Mesenchymal stem cell (in vitro differentiated cells and primary cell): ENCODE measurements around the gene MKNK1.

Experiments
- DNase-seq: peaks from one replicate; pipeline ENCODE4 v3.0.0-alpha.2; 2013
- H2AFZ ChIP-seq: one replicate; pipeline ENCODE4 v1.6.1; 2013; ENCODE audit warnings: low read depth, mild to moderate bottlenecking, control low read depth, inconsistent platforms, low read length, moderate library complexity
- H2AK5ac ChIP-seq: 2 replicates; pipeline ENCODE4 v1.6.1; 2013; ENCODE audit warnings: low read length, moderate library complexity, mild to moderate bottlenecking, inconsistent platforms; ENCODE audit not compliant: severe bottlenecking
- H2BK120ac ChIP-seq: one replicate; pipeline ENCODE4 v1.6.1; 2013; ENCODE audit warnings: low read depth, mild to moderate bottlenecking, inconsistent platforms, low read length, moderate library complexity
- H2BK12ac ChIP-seq, 2 experiments: one replicate each; pipeline ENCODE4 v1.6.1; 2013; ENCODE audit warnings: inconsistent platforms in 2 of 2, low read length in 2 of 2, mild to moderate bottlenecking in 2 of 2, moderate library complexity in 2 of 2, control low read depth in 1 of 2
- H2BK15ac ChIP-seq: one replicate; pipeline ENCODE4 v1.6.1; 2013; ENCODE audit warnings: mild to moderate bottlenecking, low read depth, inconsistent platforms; ENCODE audit not compliant: poor library complexity, severe bottlenecking
- H2BK5ac ChIP-seq: 2 replicates; pipeline ENCODE4 v1.6.1; 2013; ENCODE audit warnings: low read depth, mild to moderate bottlenecking, low read length, control low read depth, inconsistent platforms; ENCODE audit not compliant: poor library complexity, severe bottlenecking
- H3K14ac ChIP-seq, 2 experiments: one replicate each; pipeline ENCODE4 v1.6.1; 2013; ENCODE audit warnings: inconsistent platforms in 2 of 2, low read length in 2 of 2, control low read depth in 1 of 2, mild to moderate bottlenecking in 1 of 2, moderate library complexity in 1 of 2
- H3K18ac ChIP-seq, 2 experiments: one replicate each; pipeline ENCODE4 v1.6.1; 2013; ENCODE audit warnings: inconsistent platforms in 2 of 2, low read length in 2 of 2, control low read depth in 1 of 2, low read depth in 1 of 2, mild to moderate bottlenecking in 1 of 2
- H3K23ac ChIP-seq, 2 experiments: one replicate each; pipeline ENCODE4 v1.6.1; 2013; ENCODE audit warnings: inconsistent platforms in 2 of 2, low read length in 2 of 2, mild to moderate bottlenecking in 2 of 2, moderate library complexity in 2 of 2, control low read depth in 1 of 2
- H3K27ac ChIP-seq: 2 replicates; pipeline ENCODE4 v1.5.1; 2013; ENCODE audit warnings: mild to moderate bottlenecking, moderate library complexity, low read length, control low read depth, inconsistent platforms; ENCODE audit not compliant: poor library complexity, severe bottlenecking
- H3K27me3 ChIP-seq, 2 experiments: 2 replicates each; pipeline versions ENCODE4 v1.6.1 to v1.7.0; 2013; ENCODE audit warnings: low read length in 2 of 2, mild to moderate bottlenecking in 2 of 2, moderate library complexity in 2 of 2, control low read depth in 1 of 2, inconsistent platforms in 1 of 2; ENCODE audit not compliant: control insufficient read depth in 1 of 2, insufficient read depth in 1 of 2
- H3K36me3 ChIP-seq, 2 experiments: 2 replicates each; pipeline versions ENCODE4 v1.6.1 to v1.7.0; 2013; ENCODE audit warnings: low read length in 2 of 2, control low read depth in 1 of 2, inconsistent platforms in 1 of 2, low read depth in 1 of 2, mild to moderate bottlenecking in 1 of 2; ENCODE audit not compliant: insufficient read depth in 2 of 2, control insufficient read depth in 1 of 2
- H3K4ac ChIP-seq, 2 experiments: one replicate each; pipeline ENCODE4 v1.6.1; 2013; ENCODE audit warnings: inconsistent platforms in 2 of 2, low read length in 2 of 2, mild to moderate bottlenecking in 2 of 2, moderate library complexity in 2 of 2, control low read depth in 1 of 2, low read depth in 1 of 2
- H3K4me1 ChIP-seq: 2 replicates; pipeline ENCODE4 v1.6.1; 2013; ENCODE audit warnings: low read depth, low read length, control low read depth; ENCODE audit not compliant: control insufficient read depth, insufficient read depth
- H3K4me2 ChIP-seq: 2 replicates; pipeline ENCODE4 v1.6.1; 2013; ENCODE audit warnings: low read length, mild to moderate bottlenecking, inconsistent platforms; ENCODE audit not compliant: poor library complexity, severe bottlenecking
- H3K4me3 ChIP-seq, 2 experiments: 2 replicates each; pipeline versions ENCODE4 v1.5.1 to v1.7.0; 2013; ENCODE audit warnings: low read length in 2 of 2, mild to moderate bottlenecking in 2 of 2, control low read depth in 1 of 2, low read depth in 1 of 2; ENCODE audit not compliant: insufficient read depth in 1 of 2
- H3K79me1 ChIP-seq: replicated peaks from 2 replicates; pipeline ENCODE4 v1.6.1; 2013; ENCODE audit warnings: mild to moderate bottlenecking, control low read depth, low read length, inconsistent platforms; ENCODE audit not compliant: poor library complexity, severe bottlenecking
- H3K9ac ChIP-seq: 2 replicates; pipeline ENCODE4 v1.7.0; 2013; ENCODE audit warnings: mild to moderate bottlenecking, low read length, moderate library complexity
- H3K9me3 ChIP-seq: 2 replicates; pipeline ENCODE4 v1.7.0; 2013; ENCODE audit warnings: mild to moderate bottlenecking, low read length; ENCODE audit not compliant: control insufficient read depth
- H4K8ac ChIP-seq: one replicate; pipeline ENCODE4 v1.6.1; 2013; ENCODE audit warnings: inconsistent platforms, mild to moderate bottlenecking, low read length, moderate library complexity
- H4K91ac ChIP-seq: one replicate; pipeline ENCODE4 v1.6.1; 2013; ENCODE audit warnings: mild to moderate bottlenecking, low read length, inconsistent platforms
- WGBS: methylation state at CpG from one replicate; pipeline ENCODE4 v1.1.7; 2013; ENCODE audit warnings: mixed read lengths; 5-methylcytosine and 5-hydroxymethylcytosine counted together

Gene MKNK1

DNA sequence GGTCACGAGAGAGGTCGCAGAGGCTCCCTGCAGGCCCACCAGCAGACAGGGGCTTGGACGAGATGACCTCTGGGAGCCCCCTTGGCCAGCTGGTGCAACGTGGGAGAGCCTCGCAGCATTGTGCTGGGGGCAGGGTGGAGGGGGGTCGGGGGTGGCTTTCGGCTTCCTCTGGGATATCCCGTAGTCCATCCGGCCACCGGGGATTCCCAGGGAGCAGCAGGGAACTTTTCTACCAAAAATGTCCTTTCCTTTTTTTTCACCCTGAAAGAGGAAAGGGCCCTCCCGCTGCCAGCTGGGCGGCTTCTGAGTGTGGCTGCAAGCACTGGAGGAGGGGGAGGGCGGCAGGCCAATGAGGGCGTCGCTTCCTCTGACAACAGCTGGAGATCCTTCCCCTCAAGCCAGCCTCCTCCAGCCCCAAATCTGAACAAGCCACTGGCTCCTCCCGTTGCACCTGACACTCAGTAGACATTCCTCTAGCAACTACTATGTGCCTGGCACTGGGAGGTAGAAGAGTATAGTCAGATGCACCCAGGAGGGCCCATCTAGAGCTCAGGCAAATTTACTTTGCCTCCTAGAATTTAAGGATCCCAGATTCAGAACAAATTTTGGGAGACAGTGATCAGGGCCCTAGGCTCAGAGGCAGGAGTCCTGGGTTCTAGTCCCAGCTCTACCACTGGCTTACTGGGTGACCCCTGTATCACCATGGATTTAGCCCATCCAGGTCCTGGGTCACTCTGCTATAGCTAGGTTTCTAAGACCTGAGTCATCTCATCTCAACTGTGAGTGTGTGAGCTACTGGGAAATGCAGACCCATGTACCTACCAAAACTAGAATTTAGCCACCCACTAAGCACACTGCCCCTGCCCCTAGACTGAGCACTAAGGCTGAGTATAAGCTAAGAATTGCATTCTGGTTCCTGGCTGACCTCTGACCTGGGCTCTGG lies 9.9 kb upstream of the MKNK1 start:
- 27% methylated on average over 8 of the region's 16 CpGs for WGBS
- peak overlapping the region; percentile 16 for H2AK5ac ChIP-seq
- H4K91ac ChIP-seq = no peak overlapping the region
- peak overlapping the region; percentile 71 for H3K9ac ChIP-seq
- H2BK120ac ChIP-seq = no peak overlapping the region
- H3K23ac ChIP-seq = peak overlapping the region in 1 of 2 experiments; percentile 63
- H2BK12ac ChIP-seq = peak overlapping the region in 1 of 2 experiments; percentile 9
- H3K27ac ChIP-seq = peak overlapping the region; percentile 8
- H3K4me3 ChIP-seq = no peak overlapping the region
- peak overlapping the region in 1 of 2 experiments; percentile 36 for H3K14ac ChIP-seq
- H2BK5ac ChIP-seq = peak overlapping the region; percentile 71
- peaks cover 20 to 23% of the 10 kb centered on the region in 2 experiments for H3K36me3 ChIP-seq
- peak; percentile 74 for DNase-seq
- H4K8ac ChIP-seq = peak overlapping the region; percentile 27
- H3K4me2 ChIP-seq = peak overlapping the region; percentile 17
- H2BK15ac ChIP-seq = peak overlapping the region; percentile 29
- no peaks in the 10 kb centered on the region for H3K9me3 ChIP-seq
- H3K4me1 ChIP-seq = peaks cover 42% of the 10 kb centered on the region
- H3K27me3 ChIP-seq = peaks cover 0 to 2% of the 10 kb centered on the region in 2 experiments
- peak overlapping the region; percentile 44 to 49 for H3K4ac ChIP-seq
- peaks cover 34% of the 10 kb centered on the region for H3K79me1 ChIP-seq
- H2AFZ ChIP-seq = no peak overlapping the region
- H3K18ac ChIP-seq = peak overlapping the region in 1 of 2 experiments; percentile 16

DNA sequence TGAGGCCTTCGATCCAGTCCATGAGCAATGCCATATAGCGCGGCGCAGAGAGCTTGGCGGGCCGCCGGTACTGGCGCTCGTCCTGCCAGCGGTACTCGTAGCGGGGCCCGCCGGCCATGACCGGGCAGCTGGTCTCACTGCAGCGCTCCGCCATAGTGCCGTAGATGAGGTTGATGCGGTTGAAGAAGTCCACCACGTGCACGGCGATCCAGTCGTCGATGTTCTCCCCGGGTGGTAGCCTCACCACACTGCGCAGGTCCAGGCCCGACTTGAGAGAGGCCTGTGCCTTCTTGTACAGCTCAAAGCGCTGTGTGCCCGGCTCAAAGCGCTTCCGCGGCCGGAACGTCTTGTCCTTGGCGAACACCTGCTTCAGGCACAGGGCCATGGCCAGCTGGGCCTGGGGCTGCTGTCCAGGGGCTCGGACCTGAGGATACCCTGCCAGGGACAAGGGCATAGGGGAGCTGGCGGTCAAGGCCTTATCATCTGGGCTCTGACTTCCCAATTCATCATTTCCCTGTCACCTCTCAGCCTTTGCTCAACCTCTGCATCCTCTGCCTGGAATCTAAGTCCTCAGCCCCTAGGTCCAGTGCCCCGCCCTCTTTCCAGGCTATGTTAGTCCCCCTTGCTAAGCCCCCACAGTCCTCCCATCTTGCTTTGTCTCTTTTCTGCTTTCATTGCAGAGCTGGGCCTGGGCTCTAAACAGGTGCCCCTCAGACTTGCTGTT lies 9.0 kb upstream of the MKNK1 start:
- 97% methylated on average over 38 of the region's 38 CpGs for WGBS
- Histone ChIP-seq H4K8ac (peak overlapping the region; percentile 7), H3K9ac (peak overlapping the region; percentile 71), H2BK15ac (peak overlapping the region; percentile 29), H3K27ac (peak overlapping the region; percentile 8), H3K4me1 (peaks cover 42% of the 10 kb centered on the region), H3K4me2 (peak overlapping the region; percentile 17), H3K18ac (peak overlapping the region; percentile 16 to 21), H2AFZ (no peak overlapping the region), H3K23ac (peak overlapping the region in 1 of 2 experiments; percentile 63), H2BK120ac (no peak overlapping the region), H3K36me3 (peaks cover 28 to 32% of the 10 kb centered on the region in 2 experiments), H3K27me3 (no peaks in the 10 kb centered on the region), H3K79me1 (peaks cover 34% of the 10 kb centered on the region), H2BK12ac (no peak overlapping the region), H3K14ac (peak overlapping the region in 1 of 2 experiments; percentile 36), H3K9me3 (no peaks in the 10 kb centered on the region), H4K91ac (peak overlapping the region; percentile 59), H2BK5ac (peak overlapping the region; percentile 71), H3K4me3 (no peak overlapping the region), H3K4ac (peak overlapping the region; percentile 44 to 49), H2AK5ac (no peak overlapping the region)
- no peak for DNase-seq

DNA sequence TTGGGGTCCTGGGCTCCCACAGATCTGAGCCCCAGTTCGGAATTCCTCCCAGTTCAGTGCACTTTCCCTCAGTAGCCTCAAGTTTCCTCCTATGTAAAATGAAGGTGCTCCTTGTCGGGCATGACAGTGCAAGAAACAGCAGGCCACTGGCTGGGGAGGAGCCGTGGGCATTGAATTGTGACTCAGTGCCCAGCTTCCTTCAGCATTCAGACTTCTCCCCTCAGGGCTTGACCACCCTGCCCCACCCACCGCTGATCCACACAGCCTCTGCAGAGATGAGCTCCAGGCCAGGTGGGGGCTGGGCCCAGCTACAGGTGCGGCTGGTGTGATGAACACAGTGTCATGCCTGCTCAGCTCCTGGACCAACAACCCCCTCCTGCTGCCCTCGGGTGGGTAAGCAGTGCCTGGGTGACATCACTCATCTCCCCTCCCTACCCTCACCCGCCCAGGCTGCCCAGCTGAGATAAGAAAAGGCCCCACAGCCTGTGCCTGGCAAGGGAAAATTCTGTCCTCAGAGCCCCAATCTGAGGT lies 7.7 kb upstream of the MKNK1 start:
- H2AK5ac ChIP-seq = peak overlapping the region; percentile 87
- no peak overlapping the region for H2BK15ac ChIP-seq
- H2BK5ac ChIP-seq = no peak overlapping the region
- peak overlapping the region; percentile 34 for H4K91ac ChIP-seq
- peaks cover 40% of the 10 kb centered on the region for H3K4me1 ChIP-seq
- H3K27ac ChIP-seq = peak overlapping the region; percentile 12
- peak overlapping the region in 1 of 2 experiments; percentile 1 for H3K4ac ChIP-seq
- peak overlapping the region; percentile 9 for H3K9ac ChIP-seq
- peak overlapping the region in 1 of 2 experiments; percentile 36 for H3K14ac ChIP-seq
- H3K9me3 ChIP-seq = no peaks in the 10 kb centered on the region
- H3K36me3 ChIP-seq = peaks cover 34 to 36% of the 10 kb centered on the region in 2 experiments
- no peak overlapping the region for H4K8ac ChIP-seq
- H3K4me3 ChIP-seq = no peak overlapping the region
- peak overlapping the region in 1 of 2 experiments; percentile 40 for H2BK12ac ChIP-seq
- H3K18ac ChIP-seq = no peak overlapping the region
- H3K79me1 ChIP-seq = peaks cover 36% of the 10 kb centered on the region
- no peaks in the 10 kb centered on the region for H3K27me3 ChIP-seq
- no peak overlapping the region for H2AFZ ChIP-seq
- no peak overlapping the region for H3K23ac ChIP-seq
- peak overlapping the region; percentile 12 for H3K4me2 ChIP-seq
- WGBS = 71% methylated on average over 7 of the region's 7 CpGs
- no peak for DNase-seq
- no peak overlapping the region for H2BK120ac ChIP-seq
